Thyroid gland (tissue), 4 donors: ENCODE measurements around the gene RHOT1.

Experiments
- POLR2A ChIP-seq, 2 donors: fragments of 450-650 bp; IDR thresholded peaks; one replicate each; pipeline ENCODE4 v1.6.1; 2017; ENCODE audit warnings: antibody characterized with exemption in 2 of 2, mild to moderate bottlenecking in 2 of 2, moderate library complexity in 1 of 2
- TF ChIP-seq, protein P1 (sequence below), 6 experiments: fragments of 200-600 bp in 3 of 6; fragments of 450-650 bp in 3 of 6; sonication (generic) in 3 of 6; IDR thresholded peaks; one replicate each; pipeline ENCODE4 v1.5.1; 2016 to 2019; ENCODE audit warnings: antibody characterized with exemption in 6 of 6, mild to moderate bottlenecking in 2 of 6, inconsistent platforms in 1 of 6, moderate library complexity in 1 of 6

DNA sequence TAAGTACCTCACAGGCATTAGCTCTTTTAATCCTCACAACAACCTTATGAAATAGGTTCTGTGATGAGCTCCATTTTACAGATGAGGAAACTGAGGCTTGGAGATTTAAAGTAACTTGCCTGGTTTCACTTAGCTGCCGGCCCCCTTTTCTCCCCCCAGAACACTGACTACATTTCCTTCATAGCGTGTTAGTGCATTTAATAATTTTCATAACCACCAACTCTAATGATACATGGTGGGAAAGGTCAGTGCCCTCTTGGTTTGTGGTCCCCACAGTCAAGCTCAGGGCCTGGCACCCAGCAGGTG lies 16.5 kb upstream of the RHOT1 start:
- TF ChIP-seq, protein P1, sequence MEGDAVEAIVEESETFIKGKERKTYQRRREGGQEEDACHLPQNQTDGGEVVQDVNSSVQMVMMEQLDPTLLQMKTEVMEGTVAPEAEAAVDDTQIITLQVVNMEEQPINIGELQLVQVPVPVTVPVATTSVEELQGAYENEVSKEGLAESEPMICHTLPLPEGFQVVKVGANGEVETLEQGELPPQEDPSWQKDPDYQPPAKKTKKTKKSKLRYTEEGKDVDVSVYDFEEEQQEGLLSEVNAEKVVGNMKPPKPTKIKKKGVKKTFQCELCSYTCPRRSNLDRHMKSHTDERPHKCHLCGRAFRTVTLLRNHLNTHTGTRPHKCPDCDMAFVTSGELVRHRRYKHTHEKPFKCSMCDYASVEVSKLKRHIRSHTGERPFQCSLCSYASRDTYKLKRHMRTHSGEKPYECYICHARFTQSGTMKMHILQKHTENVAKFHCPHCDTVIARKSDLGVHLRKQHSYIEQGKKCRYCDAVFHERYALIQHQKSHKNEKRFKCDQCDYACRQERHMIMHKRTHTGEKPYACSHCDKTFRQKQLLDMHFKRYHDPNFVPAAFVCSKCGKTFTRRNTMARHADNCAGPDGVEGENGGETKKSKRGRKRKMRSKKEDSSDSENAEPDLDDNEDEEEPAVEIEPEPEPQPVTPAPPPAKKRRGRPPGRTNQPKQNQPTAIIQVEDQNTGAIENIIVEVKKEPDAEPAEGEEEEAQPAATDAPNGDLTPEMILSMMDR (IDR thresholded peaks at IDR 0.05), result no peak
- TF ChIP-seq POLR2A (IDR thresholded peaks at IDR 0.05), result no peak
